ENCODE data around the gene DENND1C.

The DENND1C gene

GRCh38 chr19:6479836-6480398 lies 1.7 kb downstream of the DENND1C start:
- DNase-seq (ENCODE audit: low read depth in 2 of 3, low spot score in 1 of 3) = no peak

GRCh38 chr19:6478815-6479214 lies 2.8 kb downstream of the DENND1C start:
- no peak for DNase-seq (ENCODE audit: low read depth in 2 of 3, low spot score in 1 of 3)

- no peak for DNase-seq (ENCODE audit: low read depth in 2 of 3, low spot score in 1 of 3)
Observed at GRCh38 chr19:6476896-6477431, 4.6 kb downstream of the DENND1C start.

GRCh38 chr19:6476155-6476895 lies 5.3 kb downstream of the DENND1C start:
- DNase-seq (ENCODE audit: low read depth in 2 of 3, low spot score in 1 of 3) = peak; percentile 53 to 79 (median 66)

- DNase-seq (ENCODE audit: low read depth in 2 of 3, low spot score in 1 of 3) = no peak
Observed at GRCh38 chr19:6475321-6476108, 6.1 kb downstream of the DENND1C start.

GRCh38 chr19:6473647-6474046 lies 7.9 kb downstream of the DENND1C start:
- no peak for DNase-seq (ENCODE audit: low read depth in 2 of 3, low spot score in 1 of 3)

- DNase-seq (ENCODE audit: low read depth in 2 of 3, low spot score in 1 of 3) = no peak
Observed at GRCh38 chr19:6472713-6473112, 8.9 kb downstream of the DENND1C start.

- no peak for DNase-seq (ENCODE audit: low read depth in 2 of 3, low spot score in 1 of 3)
Observed at GRCh38 chr19:6471076-6471475, 10.5 kb downstream of the DENND1C start.

GRCh38 chr19:6470173-6470572 lies 11.4 kb downstream of the DENND1C start:
- no peak for DNase-seq (ENCODE audit: low read depth in 2 of 3, low spot score in 1 of 3)

GRCh38 chr19:6467384-6467783 lies 14.2 kb downstream of the DENND1C start:
- DNase-seq (ENCODE audit: low read depth in 2 of 3, low spot score in 1 of 3) = no peak

- DNase-seq (ENCODE audit: low read depth in 2 of 3, low spot score in 1 of 3) = no peak
Observed at GRCh38 chr19:6466526-6467248, 14.9 kb downstream of the DENND1C start.

- DNase-seq (ENCODE audit: low read depth in 2 of 3, low spot score in 1 of 3) = no peak
Observed at GRCh38 chr19:6465663-6466062, 15.9 kb downstream of the DENND1C start.

- DNase-seq (ENCODE audit: low read depth in 2 of 3, low spot score in 1 of 3) = no peak
Observed at GRCh38 chr19:6465006-6465405, 16.6 kb downstream of the DENND1C start.

- DNase-seq (ENCODE audit: low read depth in 2 of 3, low spot score in 1 of 3) = no peak
Observed at GRCh38 chr19:6464070-6464873, 17.3 kb downstream of the DENND1C start, which contains the start of gene CRB3. Gene CRB3, plus strand, starts transcription at chr19:6464271. Its CDS starts 431 bp downstream, at chr19:6464702.

- peak; percentile 96 to 97 (median 97) for DNase-seq (ENCODE audit: low read depth in 2 of 3, low spot score in 1 of 3)
Observed at GRCh38 chr19:6460099-6460884, 21.3 kb downstream of the DENND1C start.

GRCh38 chr19:6459262-6460098 lies 22.1 kb downstream of the DENND1C start, which contains the start of gene SLC25A23:
Gene SLC25A23, minus strand, starts transcription at chr19:6459792. Its CDS starts 164 bp downstream, at chr19:6459628.
- peak; percentile 31 to 56 (median 49) for DNase-seq (ENCODE audit: low read depth in 2 of 3, low spot score in 1 of 3)

- no peak for DNase-seq (ENCODE audit: low read depth in 2 of 3, low spot score in 1 of 3)
Observed at GRCh38 chr19:6458695-6459261, 22.8 kb downstream of the DENND1C start.
